T-helper 1 cell treated with Interleukin-12 subunit alpha and Interleukin-12 subunit beta and Interleukin-4 antibody, amounts not matched to agents 30 ng/mL and 1 ng/mL, for 36 hours (primary cell): ENCODE data around the gene CDK11B. TPM values are rescaled to one million over a fixed set of nuclear protein-coding genes. Genes with fewer than 3 reads are reported as not detected.
"Not testable (repeated sequence)": the region's sequence is repeated elsewhere in the genome, so short reads cannot be mapped to it uniquely, and the experiment has no call there.

Experiments
- intact Hi-C: fragments of 100-400 bp; cut with micrococcal nuclease; formaldehyde crosslinking; loops from one replicate; pipeline ENCODE4 v1.15.1; 2024
- total RNA-seq: library from RNA; stranded (reverse); gene quantifications from 2 replicates; pipeline ENCODE4 v1.2.3, GENCODE V29; 2022

Gene CDK11B
- total RNA-seq, result 33.2 and 37.0 TPM in 2 replicates

- intact Hi-C loops, result loop anchor here (1.0 to 2.0 kb wide), 4 partner anchors 44 to 188 kb away; partner anchors contain the start of genes ATAD3B, CDK11A, MIB2 and SSU72
Observed at GRCh38 chr1:1658583-1659549, at the start of gene CDK11B. Gene CDK11B (minus strand): TSS chr1:1659004. CDS start chr1:1657485, 1,519 bp downstream.

GRCh38 chr1:1707897-1708296 is 49.1 kb upstream of the CDK11B start:
- intact Hi-C loops, result not testable (repeated sequence)

- intact Hi-C loops, result not testable (repeated sequence)
Observed at GRCh38 chr1:1707241-1707640, 48.4 kb upstream of the CDK11B start.

- intact Hi-C loops, result not testable (repeated sequence)
Observed at GRCh38 chr1:1705623-1706022, 46.8 kb upstream of the CDK11B start.

- intact Hi-C loops, result not testable (repeated sequence)
Observed at GRCh38 chr1:1704284-1704957, 45.6 kb upstream of the CDK11B start.

- intact Hi-C loops, result no loop called here
Observed at GRCh38 chr1:1703796-1704195, 45.0 kb upstream of the CDK11B start.

GRCh38 chr1:1702506-1702905 is 43.7 kb upstream of the CDK11B start:
- intact Hi-C loops, result not testable (repeated sequence)

- intact Hi-C loops, result not testable (repeated sequence)
Observed at GRCh38 chr1:1700557-1700956, 41.8 kb upstream of the CDK11B start.

GRCh38 chr1:1700067-1700466 is 41.3 kb upstream of the CDK11B start:
- intact Hi-C loops, result not testable (repeated sequence)

GRCh38 chr1:1699061-1699460 is 40.3 kb upstream of the CDK11B start:
- intact Hi-C loops, result not testable (repeated sequence)

- intact Hi-C loops, result not testable (repeated sequence)
Observed at GRCh38 chr1:1697358-1698183, 38.8 kb upstream of the CDK11B start.

GRCh38 chr1:1696431-1697357 is 37.9 kb upstream of the CDK11B start:
- intact Hi-C loops, result not testable (repeated sequence)

- intact Hi-C loops, result loop anchor here (5.0 kb wide), 1 partner anchor 54 kb away; no protein-coding TSS in a partner anchor
Observed at GRCh38 chr1:1692714-1693647, 34.2 kb upstream of the CDK11B start, which contains the start of gene SLC35E2B. Gene SLC35E2B (minus strand): TSS chr1:1692795. CDS start chr1:1676699, 16,096 bp downstream.

- intact Hi-C loops, result loop anchor here (5.0 kb wide), 1 partner anchor 55 kb away; no protein-coding TSS in a partner anchor
Observed at GRCh38 chr1:1692324-1692713, 33.5 kb upstream of the CDK11B start.

- intact Hi-C loops, result loop anchor here (5.0 kb wide), 1 partner anchor 56 kb away; no protein-coding TSS in a partner anchor
Observed at GRCh38 chr1:1691443-1691842, 32.6 kb upstream of the CDK11B start.

GRCh38 chr1:1689526-1689925 is 30.7 kb upstream of the CDK11B start:
- intact Hi-C loops, result not testable (repeated sequence)

- intact Hi-C loops, result no loop called here
Observed at GRCh38 chr1:1687846-1688245, 29.0 kb upstream of the CDK11B start.

- intact Hi-C loops, result no loop called here
Observed at GRCh38 chr1:1684031-1684681, 25.4 kb upstream of the CDK11B start.
